Stromal cell of bone marrow (primary cell): Measurements from ENCODE around the gene SCAF1.
"Not testable (repeated sequence)": the region's sequence is repeated elsewhere in the genome, so short reads cannot be mapped to it uniquely, and the experiment has no call there.

Experiments
- DNase-seq: peaks from one replicate; pipeline ENCODE4 v3.0.0-alpha.2; 2012; ENCODE audit warnings: low read depth

Gene SCAF1

DNA sequence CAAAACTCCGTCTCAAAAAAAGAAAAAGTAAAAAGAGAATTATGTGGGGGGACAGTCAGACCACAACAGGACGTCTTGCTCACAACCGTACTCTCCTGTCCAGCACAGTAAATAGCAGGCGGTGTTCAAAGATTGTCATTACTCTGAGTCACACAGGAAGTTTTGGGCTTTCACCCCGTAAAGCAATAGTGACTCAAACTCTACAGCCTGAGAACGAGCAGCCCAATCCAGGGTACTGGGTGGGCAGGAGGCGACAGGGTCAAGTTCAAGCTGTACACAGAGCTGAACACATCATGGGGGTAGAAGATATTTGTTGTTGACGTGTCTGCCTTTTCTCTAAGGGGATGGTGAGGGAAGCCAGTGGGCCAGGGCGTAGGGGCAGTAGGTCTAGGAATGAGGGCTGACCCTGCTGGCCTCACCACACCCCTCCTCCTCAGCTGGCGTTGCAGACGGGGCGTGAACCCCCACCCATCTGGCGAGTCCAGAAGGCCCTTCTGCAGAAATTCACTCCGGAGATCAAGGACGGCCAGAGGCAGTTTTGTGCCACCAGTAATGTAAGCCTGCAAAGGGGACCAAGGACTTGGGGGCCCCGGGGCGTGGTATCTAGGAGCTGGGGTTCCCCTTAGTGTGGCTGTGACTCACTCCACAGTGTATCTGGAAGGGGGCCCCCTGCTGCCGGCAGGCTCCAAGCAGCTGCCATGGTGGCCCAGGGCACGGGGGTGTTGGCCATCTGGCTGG is 27.7 kb upstream of the SCAF1 start:
- peak; percentile 67 for DNase-seq

DNA sequence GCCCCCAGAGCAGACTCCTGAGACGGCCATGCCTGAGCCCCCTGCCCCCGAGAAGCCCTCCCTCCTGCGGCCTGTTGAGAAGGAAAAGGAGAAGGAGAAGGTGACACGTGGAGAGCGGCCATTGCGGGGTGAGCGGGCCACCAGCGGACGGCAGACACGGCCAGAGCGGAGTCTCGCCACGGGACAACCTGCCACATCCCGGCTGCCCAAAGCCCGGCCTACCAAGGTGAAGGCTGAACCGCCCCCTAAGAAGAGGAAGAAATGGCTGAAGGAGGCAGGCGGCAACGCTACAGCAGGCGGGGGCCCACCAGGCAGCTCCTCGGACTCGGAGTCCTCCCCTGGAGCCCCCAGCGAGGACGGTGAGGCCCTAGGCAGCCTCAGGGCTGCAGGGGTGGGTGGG is 26.1 kb upstream of the SCAF1 start:
- no peak for DNase-seq

DNA sequence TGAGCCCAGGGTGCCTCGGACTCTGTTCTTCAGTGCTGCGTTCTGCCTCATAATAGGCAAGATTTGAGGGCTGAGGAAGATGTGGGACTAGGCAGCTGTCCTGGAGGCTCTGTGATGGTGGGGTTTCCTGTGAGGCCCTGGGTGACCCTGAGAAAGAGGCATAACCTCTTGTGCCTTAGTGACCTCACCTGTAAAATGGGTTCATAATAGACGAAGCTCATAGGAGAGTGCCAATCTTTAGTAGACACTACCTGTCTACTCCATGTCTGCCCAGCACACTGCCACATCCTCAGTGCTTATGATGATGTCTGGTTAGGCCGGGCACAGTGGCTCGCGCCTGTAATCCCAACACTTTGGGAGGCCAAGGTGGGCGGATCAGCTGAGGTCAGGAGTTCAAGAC is 25.5 kb upstream of the SCAF1 start:
- DNase-seq = no peak

DNA sequence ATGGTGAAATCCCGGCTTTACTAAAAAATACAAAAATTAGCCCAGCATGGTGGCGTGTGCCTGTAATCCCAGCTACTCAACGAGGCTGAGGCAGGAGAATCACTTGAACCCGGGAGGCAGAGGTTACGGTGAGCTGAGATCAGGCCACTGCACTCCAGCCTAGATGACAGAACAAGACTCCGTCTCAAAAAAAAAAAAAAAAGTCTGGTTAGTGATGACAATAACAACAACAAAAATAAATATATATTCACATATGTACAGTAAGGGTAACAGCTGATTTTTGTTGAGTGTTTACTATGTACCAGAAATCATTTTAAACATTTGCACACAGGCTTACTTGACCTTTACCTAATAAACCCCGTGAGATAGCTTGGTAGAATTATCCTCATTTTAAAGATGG is 25.1 kb upstream of the SCAF1 start:
- no peak for DNase-seq

DNA sequence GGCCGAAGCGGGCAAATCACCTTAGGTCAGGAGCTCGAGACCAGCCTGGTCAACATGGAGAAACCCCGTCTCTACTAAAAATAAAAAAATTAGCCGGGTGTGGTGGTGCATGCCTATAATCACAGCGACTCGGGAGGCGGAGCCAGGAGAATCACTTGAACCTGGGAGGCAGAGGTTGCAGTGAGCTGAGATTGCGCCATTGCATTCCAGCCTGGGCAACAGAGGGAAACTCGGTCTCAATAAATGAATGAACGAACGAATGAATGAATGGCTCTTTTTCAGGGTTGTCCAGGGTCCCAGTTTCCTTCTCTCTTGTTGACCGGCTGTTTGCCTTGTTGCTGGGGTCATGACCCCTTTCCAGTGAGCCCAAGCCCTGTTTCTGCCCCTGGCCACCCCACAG is 24.1 kb upstream of the SCAF1 start:
- not testable (repeated sequence) for DNase-seq

DNA sequence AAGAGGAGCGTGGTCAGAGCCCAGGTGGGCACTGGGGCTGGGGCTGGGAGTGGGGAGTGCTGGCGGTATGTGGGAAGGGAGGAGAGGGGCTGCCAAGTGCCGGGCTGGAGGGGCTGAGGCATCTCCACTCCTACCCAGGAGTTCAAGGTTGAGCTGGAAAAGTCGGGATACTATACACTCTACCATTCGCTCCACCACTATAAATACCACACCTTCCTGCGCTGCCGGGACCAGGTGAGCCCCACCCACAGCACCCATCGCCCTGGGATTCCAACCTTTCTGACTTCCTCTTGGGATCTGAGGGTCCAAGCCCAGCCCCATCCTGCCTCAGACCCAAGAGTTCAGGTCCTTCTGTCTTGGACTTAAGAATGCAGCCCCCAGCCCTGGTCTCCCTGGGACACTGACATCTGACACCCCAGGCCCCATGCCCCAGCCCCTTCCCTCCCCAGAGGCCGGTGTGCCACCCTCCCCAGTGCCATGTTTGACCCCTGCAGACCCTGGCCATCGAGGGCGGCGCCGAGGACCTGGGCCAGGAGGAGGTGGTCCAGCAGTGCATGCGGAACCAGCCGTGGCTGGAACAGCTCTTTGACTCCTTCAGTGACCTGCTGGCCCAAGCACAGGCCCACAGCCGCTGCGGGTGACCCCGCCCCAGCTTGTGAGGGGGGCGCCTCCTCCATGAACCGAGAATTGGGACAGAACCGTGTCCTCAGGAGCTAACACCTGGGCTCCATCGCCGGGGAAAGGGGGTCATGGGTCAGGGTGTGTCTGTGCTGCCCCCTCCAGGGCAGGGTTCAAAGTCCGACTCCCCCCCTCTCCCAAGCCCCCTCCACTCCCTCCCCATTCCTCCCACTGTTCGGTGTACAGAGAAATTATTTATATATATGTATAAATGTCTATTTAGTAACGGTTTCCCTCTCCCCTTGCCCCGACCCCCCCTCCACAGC is 16.8 kb upstream of the SCAF1 start:
- DNase-seq = no peak

DNA sequence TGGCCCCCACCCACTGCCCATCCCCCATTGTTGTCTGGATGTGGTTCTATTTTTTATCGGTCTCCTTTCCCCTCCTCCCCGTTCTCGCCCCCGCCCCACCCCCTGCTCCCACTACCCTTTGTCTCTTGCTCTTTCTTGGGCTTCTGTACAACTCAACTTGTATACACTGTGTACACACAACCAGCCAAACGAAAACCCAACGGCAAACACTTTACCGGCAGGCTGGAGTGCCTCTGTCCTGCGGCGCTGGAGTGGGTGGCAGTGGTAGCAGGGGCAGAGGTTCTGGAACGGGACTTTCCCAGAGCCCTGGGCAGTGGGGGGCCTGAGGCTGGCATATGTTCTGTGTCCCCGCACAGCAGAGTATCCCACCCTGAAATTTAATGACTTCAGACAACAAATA is 15.8 kb upstream of the SCAF1 start:
- no peak for DNase-seq

DNA sequence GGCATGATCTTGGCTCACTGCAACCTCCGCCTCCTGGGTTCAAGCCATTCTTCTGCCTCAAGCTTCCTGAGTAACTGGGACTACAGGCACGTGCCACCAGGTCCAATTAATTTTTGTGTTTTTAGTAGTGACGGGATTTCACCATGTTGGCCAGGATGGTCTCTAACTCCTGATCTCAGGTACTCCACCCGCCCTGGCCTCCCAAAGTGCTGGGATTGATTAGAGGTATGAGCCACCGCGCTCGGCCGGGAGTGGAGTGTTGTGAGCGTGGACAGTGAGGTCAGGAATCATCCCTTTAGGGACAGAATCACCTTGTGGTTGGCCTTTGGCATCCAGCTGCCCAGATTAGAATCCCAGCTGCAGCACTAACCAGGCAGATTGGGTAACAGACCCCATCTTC is 12.3 kb upstream of the SCAF1 start:
- no peak for DNase-seq

DNA sequence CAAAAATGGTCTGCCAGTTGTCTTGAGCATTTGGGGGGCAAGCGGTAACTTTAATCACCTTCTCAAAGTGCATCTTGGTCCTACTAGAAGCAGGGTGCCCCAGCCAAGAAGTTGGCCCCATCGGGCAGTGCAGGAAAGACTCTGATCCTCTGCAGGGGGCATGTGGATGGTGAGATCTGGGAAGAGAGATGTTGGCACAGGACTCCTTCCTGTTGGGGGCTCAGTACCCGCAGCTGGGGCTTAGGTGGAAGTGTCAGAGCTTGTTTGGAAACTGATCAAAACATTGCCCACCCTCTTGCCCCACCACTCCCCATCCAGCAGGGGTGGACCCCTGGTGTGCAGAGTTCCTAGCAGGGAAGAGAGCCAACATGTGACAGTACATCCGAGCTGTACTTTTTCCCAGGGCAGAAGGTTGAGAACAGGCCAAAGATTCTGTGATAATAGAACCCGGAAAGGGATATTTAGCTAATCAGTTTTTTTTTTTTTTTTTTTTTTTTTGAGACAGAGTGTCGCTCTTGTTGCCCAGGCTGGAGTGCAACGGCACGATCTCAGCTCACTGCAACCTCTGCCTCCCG is 10.9 kb upstream of the SCAF1 start:
- no peak for DNase-seq

DNA sequence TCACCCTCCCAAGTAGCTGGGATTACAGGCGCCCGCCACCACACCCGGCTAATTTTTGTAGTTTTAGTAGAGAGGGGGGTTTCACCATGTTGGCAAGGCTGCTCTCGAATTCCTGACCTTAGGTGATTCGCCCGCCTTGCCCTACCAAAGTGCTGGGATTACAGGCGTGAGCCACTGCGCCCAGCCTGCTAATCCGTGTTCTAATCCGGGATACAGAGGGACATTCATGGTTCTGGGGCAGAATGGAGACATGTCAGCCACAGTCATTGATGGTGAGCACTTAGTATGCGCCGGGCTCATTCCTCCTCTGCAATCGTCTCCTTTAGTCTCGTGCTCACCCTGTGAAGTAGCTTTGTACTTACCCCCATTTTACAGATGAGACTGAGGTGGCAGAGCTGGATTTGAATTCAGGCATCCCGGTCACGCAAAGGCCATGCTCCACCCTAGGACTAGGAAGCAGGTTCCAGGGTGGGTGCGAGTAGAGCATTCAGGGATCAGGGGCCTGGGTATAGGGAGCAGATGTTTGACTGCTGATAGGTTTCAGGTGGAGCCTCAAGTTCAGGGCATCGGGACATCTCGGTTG is 10.3 kb upstream of the SCAF1 start:
- no peak for DNase-seq

DNA sequence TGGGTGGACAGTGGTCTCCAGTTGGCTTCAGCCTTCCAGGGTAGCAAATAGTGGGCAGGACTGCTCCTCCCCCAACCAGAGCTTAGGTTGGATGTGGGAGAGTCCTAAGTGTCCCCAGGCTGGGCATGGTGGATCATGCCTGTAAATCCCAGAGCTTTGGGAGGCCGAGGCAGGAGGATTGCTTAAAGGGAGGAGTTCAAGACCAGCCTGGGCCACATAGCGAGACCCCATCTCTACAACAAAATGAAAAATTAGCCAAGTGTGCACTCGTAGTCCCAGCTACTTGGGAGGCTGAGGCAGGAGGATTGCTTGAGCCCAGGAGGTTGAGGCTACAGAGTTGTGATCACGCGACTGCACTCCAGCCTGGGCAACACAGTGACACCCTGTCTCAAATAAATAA is 9.4 kb upstream of the SCAF1 start:
- no peak for DNase-seq

DNA sequence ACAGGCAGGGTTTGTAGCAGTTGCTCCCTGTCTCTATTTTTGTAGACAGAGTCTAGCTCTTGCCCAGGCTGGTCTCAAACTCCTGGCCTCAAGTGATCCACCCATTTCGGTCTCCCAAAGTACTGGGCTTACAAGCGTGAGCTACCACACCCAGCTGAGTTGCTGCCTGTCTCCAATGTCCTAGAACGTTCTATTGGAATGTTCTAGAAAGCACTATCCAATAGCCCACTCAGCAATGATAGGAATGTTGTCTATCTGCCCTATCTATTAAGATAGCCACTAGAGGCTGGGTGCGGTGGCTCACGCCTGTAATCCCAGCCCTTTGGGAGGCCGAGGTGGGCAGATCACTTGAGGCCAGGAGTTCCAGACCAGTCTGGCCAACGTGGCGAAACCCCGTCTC is 8.7 kb upstream of the SCAF1 start:
- DNase-seq = not testable (repeated sequence)

DNA sequence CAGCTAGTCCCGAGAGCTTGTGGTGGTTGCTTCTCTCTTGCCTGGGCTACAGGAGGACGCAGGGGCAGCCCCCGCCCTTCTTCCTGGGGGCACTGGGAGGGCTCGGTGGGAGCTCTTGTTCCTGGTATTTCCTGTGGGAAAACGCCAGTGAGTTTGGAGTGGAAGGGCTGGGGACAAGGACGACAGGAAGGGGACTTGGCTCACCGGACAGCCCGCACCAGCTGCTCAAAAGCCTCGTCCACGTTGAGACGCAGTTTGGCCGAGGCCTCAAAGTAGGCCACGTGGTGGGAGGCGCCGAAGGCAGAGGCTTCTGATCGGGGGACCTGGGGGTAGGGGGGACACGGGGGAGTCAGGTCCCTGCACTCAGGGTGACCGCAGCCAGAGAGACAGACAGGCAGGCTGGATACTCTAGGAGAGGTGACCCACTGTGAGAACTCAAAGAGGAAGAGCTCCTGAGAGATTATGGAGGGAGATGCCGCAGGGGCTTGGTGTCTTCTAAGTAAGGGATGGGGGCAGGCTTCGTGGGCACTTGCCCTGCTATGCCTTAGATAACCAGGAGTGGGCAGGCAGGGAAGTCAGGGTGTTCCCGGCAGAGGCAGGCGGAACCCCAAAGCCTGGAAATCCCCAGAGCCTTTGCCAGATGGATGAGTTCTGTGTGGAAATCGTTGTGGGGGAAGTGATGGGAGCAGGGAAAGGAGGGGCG is 6.3 kb upstream of the SCAF1 start:
- DNase-seq = no peak

DNA sequence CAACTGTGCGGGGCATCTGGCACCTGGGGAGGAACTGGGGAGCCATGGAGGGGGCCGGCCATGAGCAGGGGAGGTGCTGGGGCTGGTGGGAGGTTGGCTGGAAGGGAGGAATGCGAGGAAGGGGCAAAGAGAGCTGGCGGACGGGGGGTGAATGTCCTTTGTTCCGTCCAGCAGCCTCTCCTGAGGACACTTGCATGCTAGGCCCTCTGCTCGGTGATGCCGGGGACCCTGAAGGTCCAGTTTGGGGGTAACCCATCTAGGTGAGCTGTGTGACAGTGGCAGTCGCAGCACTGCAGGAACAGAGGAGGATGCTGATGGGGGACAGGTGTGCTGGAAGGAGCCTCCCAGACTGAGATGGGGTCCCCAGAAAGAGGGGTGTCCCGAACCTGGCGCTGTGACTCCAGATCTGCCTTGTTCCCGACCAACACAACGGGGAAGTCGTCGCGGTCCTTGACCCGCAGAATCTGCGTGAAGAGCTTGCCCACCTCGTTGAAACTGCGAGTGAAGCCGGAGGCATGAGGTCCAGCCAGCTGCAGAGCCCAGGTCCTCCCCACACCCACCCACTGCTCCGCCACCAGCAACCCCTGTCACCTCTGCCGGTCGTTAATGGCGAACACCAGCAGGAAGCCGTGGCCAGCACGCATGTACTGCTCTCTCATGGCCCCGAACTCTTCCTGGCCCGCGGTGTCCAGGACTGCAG is 5.6 kb upstream of the SCAF1 start:
- DNase-seq = no peak

DNA sequence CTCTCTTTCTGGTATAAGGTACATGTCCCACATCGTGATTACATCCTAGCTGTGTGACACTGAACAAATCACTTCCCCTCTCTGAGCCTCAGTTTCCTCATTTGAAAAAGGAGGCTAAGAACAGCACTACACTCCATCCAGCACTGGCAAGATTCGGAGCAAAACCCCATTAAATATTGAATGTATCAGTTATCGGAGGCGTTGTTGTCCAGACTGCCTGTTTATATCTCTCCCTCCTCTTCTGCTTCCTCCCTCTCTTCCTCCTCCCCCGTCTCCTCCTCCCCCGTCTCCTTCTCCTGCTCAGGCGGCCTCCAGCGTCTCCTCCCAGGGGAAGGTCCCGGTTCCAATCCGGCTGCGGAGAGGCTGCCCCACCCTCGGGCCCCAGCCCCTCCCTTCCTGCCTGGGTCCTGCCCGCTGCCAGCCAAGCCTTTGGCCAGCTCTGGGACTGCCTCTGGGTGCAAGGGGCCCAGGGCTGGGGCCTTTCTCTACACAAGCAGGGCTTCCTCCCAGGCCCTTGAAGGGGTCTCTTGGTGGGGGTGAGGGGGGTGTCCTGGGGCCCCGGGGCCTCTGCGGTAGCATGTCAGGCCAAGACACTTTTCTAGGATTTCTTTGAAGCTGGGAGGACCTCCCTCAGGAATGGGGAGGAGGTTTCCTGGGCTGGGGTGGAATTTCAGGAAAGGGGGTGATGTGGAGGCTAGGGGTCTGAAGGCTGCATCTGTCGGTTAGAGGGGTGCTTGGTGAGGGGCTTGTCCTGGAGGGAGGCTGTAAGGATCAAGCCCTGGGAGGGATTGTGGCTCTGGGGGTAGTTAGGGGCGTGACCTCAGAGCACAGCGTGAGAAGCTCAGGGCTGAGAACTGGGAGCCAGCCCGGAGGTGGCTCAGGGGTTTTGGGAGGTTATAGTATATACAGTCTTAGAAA is 3.9 kb upstream of the SCAF1 start:
- DNase-seq = peak; percentile 70

DNA sequence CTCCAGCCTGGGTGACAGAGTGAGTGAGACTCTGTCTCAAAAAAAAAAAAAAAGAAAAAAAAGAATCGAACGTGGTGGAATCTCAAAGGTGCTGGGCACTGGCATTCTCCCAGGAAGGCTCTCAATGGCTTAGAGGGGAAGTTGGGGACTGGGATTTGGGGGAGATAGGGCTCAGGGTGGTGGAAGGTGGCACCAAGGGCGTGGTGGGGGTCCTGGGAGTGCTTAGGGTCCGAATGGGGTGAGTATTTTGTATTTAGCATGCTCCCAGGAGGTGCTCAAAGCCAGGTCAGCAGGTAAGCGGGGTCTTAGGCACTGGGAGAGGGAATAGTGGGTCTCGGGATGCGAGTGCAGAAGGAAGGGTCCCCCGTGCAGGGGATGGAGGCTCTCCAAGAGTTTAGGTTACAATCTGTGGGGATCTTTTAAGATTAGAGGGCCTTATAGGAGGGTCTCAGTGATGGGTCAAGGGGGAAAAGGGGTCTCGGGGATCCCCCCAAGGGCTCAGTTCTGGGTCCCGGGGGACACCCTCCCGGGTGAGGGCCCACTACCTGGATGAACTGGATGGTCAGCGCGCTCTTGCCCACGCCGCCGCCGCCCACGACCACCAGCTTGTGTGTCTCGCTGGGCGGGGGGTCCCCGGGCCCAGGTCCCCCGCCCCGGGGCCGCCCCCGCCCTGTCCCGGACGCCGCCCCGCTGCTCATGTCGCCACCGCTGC is 2.5 kb upstream of the SCAF1 start:
- no peak for DNase-seq

DNA sequence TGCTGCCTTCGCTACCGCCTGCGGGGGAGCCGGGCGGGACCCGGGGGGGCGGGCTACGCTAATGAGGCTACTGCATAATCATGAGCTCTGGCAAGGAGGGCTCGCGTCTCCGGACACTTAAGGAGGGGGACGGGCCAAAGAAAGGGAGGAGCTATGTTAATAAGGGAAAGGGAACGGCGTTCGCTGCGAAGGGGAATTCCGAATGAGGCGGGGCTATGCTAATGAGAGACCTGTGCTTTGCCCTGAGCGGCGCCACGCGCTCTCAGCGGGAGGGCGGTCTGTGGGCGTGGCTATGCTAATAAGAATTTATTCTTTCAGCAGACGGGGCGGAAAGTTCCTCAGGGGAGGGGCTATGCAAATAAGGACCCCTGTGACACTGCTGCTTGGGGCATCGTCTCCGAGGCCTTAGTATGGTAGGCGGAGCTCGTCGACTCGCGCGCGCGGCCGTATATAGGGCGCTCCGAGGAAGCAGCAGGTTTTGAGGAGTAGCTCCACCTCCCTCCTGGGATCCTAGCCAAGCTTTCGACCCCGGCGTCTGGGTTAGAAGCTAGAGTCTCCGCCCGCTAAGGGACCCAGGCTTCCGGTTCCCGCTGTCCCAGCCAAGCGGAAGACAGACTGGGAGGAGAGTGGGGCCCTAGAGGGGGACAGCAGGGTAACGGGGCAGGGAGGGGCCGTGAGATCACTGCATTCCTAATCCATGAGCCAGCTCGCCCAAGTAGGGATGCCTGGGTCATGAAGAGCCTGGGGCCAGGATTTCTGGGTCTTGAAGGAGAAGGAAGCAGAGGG is 1.7 kb upstream of the SCAF1 start, which contains the start of gene RRAS:
TSS of gene RRAS (minus strand) at position 31 of the 786 bp plus-strand sequence. CDS start 45 bp downstream, outside the sequence.
- peak; percentile 100 for DNase-seq

DNA sequence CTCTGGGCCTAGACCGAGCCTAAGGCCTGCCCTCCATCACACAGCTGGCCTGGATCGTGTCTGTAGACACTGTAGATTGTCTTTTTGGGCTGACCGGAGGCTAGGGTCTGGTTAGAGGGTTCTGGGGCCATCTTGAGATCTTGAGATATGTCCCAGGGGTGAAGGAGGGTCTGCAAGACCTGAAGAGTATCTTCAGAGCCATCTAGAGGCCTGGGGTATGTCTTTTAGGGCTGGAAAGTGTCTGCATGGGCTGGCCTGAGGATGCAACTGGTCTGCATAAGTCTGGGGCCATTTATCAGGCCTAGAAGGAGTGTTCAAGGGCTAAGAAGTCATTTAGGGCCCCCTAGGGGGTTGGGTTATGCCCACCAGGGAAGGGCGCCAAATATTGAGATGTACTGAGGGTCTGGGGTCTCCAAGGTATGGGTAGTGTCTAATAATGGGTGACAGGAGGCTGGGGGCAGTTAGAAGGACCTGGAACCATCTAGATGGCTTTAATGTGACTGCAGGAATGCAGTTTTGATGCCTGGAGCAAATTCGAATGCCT is 555 bp downstream of the SCAF1 start:
- DNase-seq = no peak
